HG03378 (cell line): ENCODE results near the gene LRRC3.

ENCODE experiments used
- ATAC-seq: cut with Tn5 transposase; IDR thresholded peaks from one replicate; pipeline ENCODE4 v1.9.1; 2021; ENCODE audit warnings: mild to moderate bottlenecking, moderate library complexity; ENCODE audit not compliant: unreplicated experiment

The LRRC3 gene

GRCh38 chr21:44456214-44456914 lies 1.1 kb downstream of the LRRC3 start:
- no peak for ATAC-seq

- no peak for ATAC-seq
Observed at GRCh38 chr21:44456915-44457736, 1.8 kb downstream of the LRRC3 start.

DNA sequence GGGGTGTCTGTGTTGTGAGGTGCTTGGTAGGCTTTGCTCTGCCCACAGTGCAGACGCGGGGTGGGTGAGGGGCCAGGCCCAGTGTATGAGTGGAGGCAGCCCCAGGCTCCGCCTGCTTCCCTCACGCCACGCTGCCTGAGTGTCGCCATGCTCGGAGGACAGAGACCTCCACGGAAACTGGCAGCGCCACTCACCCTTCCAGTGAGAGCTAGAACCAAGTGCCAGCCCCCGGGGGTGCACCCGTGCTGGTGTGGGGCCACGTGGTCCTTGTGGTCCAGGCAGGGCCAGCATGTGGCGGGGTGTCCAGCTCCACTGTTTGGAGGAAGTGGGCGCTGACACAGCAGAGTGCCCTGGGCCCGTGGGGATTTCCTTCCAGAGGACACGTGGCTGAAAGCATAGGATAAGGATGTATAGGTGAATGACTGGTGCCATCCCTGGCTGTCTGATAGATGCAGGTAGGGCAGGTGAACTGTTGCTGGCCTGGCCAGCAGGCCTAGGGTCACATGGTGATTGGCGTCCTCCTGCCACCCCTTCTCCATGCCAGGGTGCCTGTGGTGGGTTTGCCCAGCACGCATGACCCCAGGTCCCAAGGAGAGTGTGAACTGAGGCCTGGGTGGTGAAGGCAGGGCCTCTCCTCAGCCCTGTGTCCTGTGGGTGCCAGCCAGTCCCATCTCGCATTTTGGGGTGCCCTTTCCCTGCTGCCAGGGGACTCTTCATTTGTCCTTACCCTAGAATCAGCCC lies 3.8 kb downstream of the LRRC3 start:
- no peak for ATAC-seq

DNA sequence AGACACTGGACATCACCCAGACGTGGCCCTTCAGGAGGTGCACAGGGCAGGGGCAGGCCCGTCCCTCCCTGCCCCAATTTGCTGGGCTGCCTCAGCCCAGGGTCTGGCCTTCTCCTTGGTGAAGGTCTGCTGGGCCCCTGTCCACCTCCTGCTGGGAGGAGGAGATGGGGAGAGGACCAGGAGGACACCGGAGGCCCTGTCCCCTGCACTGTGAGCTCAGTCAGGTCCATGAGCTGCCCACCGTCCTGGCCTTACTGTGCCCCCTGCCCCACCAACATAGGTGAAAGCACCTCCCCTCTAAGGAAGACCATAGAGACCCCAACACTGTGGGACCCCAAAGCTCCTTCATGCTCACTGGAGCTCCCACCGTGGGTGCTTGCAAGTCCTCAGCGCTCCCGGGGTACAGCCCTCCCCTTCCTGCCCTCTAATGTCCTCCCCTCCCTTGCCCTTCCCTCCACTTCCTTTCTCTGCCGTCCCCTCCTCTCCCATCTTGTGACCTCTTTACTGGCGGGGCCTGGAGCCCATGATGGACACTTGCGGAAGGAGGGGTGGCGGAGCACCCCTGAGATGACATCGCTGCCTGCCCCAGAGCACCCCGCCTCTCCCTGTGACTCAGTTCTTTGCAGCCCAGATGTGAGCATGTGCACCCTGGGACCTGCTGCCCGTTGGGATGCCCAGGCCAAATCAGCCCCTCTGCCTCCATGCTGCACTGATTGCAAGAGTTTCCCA lies 4.6 kb downstream of the LRRC3 start:
- no peak for ATAC-seq

DNA sequence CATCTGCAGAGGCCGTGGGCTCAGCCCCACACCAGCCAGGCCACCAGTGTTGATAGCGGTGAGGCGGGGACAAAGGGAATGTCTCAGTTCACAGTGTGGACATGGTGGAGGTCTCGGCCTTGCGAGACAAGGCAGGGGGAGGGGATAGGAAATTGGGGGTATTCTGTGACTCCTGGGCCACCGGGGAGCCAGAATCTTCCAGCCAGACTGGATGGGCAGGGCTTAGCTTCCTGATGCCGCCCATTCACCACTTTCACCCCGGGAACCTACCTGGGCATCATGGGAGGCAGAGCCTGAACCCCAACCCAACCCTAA lies 5.1 kb downstream of the LRRC3 start:
- ATAC-seq = no peak

DNA sequence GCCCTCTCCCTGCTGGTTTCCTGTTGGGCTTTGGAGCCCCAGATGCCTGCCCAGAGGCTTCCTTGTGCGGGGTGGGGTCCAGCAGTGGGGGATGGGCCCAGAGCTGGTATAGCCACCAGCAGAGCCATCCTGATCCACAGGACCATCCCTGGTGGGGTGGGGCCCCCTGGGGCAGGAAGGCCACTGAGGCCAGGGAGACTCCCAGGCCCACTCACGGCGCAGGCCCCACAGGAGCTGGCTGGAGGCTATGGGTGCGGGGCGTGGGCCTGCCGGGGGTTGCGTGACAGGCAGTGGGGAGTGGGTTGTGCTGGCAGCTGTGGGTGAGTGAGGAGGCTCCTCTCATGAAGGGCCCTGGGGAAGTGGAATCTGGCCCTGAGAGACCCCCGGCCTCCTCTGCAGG lies 5.7 kb downstream of the LRRC3 start:
- ATAC-seq = no peak

DNA sequence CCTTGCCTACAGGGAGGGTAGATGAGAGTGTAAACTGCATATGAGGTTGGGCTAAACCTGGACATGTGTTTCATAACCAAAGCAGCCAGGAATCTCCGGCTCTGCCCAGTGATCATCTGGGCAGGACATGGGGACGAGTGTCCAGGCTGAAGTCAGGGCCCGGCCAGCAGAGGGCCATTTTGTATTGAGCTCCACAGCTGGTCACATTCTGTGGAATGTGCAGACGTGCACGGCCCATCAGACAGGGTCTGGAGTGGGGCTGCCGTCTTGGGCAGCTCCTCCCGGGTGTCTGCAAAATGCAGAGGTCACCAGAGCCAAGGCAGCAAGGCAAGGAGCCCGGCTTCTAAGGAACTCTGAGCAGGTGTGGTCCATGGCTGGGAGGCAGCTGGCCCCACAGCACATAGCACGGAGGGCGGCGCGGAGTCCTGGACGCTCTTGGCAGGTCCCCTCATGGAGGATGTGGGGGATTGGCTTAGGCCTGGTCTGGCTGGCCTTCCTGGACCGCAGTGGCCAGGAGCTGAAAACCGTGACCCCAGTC lies 6.2 kb downstream of the LRRC3 start:
- no peak for ATAC-seq

DNA sequence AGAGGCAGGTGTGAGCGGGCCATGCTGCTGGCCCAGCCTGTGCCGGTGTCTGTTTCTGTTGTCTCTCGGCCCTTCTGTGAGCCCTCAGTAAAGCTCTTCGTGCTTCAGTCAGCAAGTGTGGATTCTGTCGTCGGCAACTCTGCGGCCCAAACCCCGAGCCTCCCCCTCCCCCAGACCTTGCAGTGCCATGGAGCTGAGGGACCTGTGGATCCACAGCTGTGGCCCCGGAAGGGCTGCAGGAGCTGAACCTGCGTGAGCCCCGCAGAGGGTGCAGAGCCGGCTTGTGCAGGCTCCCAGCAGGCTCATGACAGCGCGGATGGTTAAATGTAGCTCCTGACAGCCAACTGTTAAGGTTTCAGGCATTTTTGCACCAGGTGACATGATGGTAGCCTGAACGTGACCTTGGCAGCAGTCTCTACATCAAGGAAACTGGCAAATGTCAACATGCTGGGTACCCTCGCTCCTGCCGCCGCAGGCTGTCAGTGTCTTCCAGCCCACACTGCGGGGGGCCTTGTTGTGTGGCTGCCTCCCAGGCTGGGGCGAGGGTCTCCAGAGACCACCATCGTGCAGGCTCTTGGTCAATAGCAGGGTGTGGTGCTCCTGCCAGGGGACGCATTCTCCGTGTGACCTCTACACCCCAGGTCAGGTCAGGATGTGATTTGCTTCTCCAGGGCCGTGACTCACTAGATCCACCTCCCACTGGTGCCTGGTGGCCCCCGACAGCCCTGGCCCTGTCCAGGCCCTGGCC lies 7.0 kb downstream of the LRRC3 start:
- no peak for ATAC-seq

DNA sequence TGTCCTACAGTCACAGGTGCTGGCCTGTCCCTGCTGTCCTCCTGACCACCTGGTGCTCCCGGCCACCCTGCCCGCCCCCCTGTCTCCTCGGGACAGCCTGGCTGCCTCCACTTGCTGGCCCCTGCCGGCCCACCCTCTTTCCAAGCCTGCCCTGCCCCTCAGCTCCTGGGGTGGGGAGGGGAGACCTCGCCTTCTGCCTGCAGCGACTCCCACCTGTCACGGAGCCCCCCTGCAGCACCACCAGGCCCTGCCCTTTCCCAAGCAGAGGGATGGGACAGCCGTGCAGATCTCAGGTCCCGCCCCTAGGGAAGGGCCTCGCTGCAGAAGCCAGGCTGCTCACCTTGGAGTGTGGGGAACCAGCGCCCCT lies 7.5 kb downstream of the LRRC3 start:
- ATAC-seq = no peak

DNA sequence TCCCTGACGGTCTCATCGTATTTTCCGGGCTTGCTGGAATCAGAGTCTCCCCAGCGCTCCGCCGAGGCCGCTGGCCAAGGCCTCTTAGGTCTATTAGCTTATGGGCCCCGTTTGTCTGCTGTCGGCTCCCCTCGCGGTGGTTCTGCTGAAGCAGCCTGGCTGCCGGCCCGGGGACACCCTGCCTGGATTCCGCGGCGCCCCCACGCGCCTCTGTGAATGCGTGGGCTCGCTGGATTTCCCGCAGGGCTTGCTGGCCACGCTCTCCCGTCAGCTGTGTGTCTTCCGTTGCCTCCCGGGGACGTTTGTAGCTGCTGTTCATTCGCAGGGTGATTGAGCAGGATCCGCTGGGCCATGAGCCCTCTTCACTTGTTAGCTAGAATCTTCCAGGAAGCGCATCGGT lies 8.4 kb downstream of the LRRC3 start:
- no peak for ATAC-seq

- ATAC-seq = no peak
Observed at GRCh38 chr21:44464351-44464750, 9.0 kb downstream of the LRRC3 start.

DNA sequence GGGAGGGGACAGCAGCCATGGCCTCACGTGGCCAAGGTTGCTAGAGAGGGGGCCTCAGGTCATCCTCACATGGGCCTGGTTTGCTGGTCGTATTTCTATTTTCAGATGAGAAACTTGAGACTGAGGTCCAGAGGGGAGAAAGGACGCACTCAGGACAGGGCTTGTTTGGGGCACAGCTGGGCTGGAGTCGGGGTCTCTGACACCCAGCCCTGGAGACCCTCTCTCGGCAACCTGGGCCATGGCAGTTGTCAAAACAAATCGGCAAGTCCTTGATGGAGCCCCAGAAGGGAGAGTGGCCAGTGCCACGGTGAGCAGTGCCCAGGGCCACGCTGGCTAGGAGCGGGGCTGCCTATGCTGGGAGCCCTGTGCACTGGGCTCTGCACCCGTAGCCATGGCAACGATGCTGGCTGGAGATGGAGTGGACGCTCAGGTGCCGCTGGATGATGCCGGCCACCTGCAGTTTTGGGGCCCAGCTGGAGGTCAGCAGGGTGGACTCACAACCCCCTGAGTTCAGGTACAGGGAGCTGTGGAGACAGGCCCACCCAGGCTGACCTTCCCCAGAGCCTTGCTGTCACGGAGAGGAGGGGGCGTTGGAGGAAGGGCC lies 11.1 kb downstream of the LRRC3 start:
- no peak for ATAC-seq

- no peak for ATAC-seq
Observed at GRCh38 chr21:44466996-44467858, 11.9 kb downstream of the LRRC3 start.

DNA sequence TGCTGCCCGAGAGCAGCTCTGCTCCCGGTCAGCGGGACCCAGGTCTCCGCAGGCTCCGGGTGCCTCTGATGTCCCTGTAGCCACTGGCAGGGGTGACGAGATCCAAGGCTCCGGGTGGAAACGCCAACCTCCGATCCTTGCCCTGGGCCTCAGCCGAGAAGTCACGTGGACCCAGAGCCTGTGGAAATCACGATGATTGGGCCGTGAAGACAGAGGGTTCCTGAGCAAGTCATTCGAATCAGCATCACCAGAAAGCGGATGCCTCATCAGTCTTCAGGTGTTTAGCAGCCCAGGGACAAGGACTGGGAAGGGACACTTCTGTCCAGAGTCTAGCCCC lies 12.5 kb downstream of the LRRC3 start:
- no peak for ATAC-seq

DNA sequence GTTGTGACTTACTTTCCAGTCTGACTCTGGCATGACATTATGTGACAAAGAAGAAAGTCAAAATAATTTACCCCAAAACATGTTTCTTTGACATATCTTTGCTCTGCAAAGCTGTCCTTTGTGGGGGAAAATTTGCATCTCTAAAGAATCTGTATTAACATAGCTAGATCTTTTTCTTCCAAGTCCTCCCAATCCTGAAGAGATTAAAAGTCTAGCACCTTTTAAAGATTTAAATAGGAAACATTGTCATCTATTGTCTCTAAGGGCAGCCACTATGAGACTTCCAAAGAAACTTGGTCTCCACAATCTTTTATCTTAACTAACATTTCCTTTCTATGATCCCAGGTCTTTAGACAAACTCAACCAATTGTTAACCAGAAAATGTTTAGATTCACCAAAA lies 16.0 kb downstream of the LRRC3 start:
- no peak for ATAC-seq

- ATAC-seq = no peak
Observed at GRCh38 chr21:44471996-44472395, 16.7 kb downstream of the LRRC3 start.

GRCh38 chr21:44473915-44474555 lies 18.7 kb downstream of the LRRC3 start:
- no peak for ATAC-seq

DNA sequence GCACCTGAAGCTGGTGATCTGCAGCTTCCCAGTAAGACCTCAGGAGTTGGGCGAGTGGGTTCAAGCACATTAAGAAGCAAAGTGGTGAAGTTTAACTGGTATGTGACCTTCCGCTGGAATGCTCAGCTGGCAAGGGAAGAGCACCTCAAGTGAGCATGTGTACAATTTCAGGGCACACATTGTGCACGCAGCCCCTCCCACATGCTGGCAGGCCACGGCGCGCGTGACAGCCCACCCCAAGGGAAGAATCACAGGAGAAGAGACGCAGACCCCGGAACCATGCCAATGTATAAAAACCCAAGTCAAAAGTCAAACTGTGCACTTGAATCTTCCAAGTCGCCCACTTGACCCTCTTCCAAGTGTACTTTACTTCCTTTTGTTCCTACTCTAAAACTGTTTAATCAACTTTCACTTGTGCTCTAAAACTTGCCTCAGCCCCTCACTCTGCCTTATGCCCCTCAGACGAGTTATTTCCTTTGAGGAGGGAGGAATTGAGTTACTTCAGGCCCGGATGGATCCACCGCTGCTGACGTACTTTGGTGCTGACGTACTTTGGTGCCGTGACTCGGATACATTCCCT lies 20.0 kb downstream of the LRRC3 start:
- no peak for ATAC-seq
